Anterior cingulate cortex (tissue), 58 donors: ENCODE data around the gene CCDC201.

ENCODE experiments used
- DNase-seq, 58 donors: peaks; one replicate each; lab custom pipeline; 2025; lab: John Stamatoyannopoulos, UW

CCDC201 gene

DNA sequence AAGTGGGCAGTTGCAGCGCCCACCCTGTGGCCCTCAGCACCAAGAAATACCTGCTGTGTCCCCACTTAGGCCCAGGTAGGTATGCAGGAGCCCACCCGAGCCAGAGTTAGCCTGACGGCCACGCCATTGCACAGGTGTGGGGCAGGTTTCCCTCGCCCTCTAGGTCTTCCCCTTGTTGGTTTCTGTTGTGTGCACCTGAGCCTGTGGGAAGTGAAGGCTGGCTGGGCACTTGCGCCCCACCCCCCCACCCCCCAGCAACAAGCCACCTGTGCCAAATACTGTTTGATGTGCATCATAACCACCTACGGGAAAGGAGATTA is at the start of gene CCDC201:
TSS of gene CCDC201 (minus strand) at position 48 of the 320 bp plus-strand sequence. CDS start 75 bp downstream, outside the sequence.
- DNase-seq, result no peak

- peak in 30 of 58 donors; percentile 6 to 63 (median 26) for DNase-seq
These were observed 49.0 kb upstream of the CCDC201 start for GRCh38 chr7:45921699-45922519.

DNA sequence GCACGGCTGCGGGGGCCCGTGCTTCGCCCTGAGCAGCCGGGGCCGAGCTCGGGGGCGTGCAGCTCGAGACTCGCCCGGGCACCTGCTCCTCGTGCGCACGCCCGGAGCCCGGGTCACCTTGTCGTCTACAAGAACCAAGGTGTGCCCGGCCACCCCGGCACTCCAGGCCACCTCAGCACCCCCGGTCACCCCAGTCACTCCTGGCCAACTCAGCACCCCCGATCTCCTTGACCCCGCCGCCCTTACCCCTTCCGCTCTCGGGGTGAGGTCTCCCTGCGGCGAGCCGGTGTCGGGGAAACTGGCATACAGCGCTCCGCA is 48.5 kb upstream of the CCDC201 start:
- DNase-seq, result no peak

DNA sequence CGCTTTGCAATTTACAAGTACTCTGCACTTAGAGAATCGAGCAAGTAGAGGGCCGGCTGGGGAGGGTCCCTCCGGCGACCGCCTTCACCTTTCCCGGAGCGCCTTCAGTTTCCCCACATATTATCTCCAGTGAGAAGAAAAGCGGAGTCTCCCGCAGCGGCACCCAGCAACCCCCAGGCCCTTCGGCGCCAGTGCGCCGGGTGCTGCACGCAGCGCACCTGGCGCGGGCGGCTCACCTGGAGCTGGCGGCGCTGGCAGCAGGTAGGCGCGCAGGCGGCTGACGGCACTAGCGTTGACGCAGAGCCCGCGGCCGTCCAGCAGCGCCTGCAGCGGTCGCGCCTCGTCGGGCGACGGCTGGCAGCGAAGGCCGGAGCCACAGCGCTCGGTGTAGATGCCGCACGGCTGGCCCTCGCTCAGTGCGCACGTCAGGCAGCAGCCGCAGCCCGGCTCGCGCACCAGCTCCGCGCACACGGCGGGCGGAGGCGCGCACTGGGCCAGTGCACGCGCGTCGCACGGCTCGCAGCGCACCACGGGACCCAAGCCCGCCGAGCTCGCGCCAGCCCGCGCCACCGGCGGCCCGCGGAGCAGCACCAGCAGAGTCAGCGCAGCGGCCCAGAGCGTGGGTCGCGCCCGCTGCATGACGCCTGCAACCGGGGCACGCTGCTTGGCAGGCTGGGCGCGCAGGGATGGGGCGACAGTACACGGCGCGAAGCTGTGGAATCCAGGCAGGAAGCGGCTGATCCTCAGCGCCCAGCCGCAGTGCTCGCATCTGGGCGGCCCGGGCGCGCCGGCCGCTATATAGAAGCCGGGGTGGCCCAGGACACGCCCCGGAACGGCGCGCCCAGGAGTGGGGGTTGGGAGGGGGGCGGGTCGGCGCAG is 47.9 kb upstream of the CCDC201 start, which contains the start of gene IGFBP3:
TSS of gene IGFBP3 (minus strand) at position 771 of the 879 bp plus-strand sequence. CDS start at position 639, 132 bp downstream.
- peak in 21 of 58 donors; percentile 11 to 57 (median 33) for DNase-seq

DNA sequence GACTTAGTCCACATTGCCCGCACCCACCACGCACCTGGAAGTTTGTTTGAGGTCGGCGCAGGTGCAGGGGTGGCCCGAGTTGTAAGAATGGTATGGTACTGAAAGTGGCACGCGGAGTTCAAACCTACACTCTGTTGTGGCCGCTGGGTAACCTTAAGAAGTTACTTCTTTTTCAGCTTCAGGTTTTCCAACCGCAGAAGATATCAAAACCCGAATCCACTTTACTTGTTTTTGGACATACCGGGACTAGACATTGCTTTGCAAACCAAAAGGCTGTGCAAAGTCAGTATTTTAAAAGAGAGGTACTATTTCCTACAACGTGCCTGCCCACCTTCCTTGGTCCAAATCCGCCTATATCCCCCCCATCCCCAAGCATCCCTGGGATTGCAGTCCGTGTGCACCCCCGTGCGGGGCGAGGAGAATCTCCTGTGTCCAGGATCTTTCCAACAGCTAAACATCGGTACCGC is 47.1 kb upstream of the CCDC201 start:
- no peak for DNase-seq

- no peak for DNase-seq
These were observed 46.4 kb upstream of the CCDC201 start for GRCh38 chr7:45919231-45919784.

- DNase-seq, result no peak
These were observed 45.7 kb upstream of the CCDC201 start for GRCh38 chr7:45918556-45918955.

DNA sequence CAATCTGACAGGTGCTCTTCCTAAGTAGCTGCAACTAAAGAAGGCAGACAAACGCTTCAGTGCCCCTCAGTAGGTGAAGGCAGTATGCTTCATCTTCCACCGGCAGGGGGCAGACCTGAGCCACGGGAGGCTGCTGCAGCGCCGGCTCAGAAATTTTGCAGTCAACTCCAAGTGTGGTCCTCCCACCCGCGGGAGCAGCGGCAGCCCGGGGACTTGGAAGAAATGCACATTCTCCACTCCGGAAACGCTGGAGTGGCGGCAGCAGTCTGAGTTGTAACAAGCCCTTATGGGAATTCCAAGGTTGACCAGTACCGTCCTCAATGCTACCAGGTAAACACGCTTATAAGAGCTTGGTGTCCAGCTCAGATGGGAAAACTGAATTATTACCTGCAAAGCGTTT is 44.8 kb upstream of the CCDC201 start:
- peak in 54 of 58 donors; percentile 29 to 86 (median 58) for DNase-seq

- DNase-seq, result no peak
These were observed 44.2 kb upstream of the CCDC201 start for GRCh38 chr7:45917064-45917463.

DNA sequence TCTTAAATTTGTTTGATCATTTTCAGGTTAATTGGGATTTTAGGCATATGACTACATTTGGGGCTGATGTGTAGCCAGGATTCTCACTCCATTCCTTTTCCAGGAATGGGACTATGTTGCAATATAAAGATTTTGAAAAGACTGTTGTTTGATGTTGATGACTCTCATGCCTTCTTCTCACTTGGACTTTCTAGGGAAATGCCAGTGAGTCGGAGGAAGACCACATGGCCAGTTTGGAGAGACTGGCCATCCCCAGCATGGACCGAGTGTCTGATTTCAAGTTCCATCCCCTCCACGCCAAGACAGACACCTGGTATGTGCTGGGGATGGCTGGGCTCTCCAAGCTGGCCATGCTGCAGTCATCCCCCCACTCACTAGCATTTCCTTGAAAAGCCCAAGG is 42.7 kb upstream of the CCDC201 start:
- no peak for DNase-seq

DNA sequence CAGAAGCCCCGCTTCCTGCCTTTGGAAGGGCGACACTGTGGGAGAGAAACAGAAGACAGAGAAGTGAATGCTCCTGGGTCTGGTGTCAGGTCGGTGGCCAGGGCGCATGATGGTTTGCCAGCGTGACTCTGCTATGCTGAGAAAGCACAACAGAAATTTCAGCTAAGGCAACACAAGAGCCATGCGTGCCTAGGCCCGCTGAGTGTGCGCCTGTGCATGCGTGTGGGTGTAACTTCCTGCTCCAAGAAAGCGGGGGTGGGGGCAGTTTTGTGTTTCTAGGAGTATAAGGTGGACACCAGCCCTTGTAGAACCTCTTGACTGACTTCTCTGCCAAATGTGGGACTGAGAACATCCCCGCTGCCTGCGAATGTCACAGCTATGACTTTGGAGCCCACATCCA is 42.0 kb upstream of the CCDC201 start:
- DNase-seq, result no peak

- no peak for DNase-seq
These were observed 40.1 kb upstream of the CCDC201 start for GRCh38 chr7:45912972-45913371.

GRCh38 chr7:45911311-45911710 is 38.4 kb upstream of the CCDC201 start:
- DNase-seq, result no peak

- no peak for DNase-seq
These were observed 38.0 kb upstream of the CCDC201 start for GRCh38 chr7:45910855-45911254.

GRCh38 chr7:45909561-45909960 is 36.7 kb upstream of the CCDC201 start:
- no peak for DNase-seq

DNA sequence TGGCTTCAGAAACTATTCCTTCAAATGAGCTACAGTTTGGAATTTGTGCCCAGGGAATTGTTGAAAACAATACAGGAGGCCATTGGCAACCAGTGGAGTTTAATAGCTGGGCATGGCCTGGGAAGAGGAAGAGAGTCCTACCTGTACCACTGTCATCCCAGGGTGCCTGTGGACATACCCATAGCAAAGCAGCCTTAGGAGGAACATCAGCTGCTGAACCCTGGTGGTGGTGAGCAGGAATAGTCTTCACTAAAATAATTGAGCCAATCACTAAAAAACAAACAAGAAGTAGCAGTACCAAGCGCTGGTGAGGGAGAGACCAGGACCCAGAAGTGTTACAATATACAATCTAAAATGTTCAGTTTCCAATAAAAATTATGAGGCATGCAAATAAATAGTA is 29.9 kb upstream of the CCDC201 start:
- DNase-seq, result no peak

- no peak for DNase-seq
These were observed 28.7 kb upstream of the CCDC201 start for GRCh38 chr7:45901566-45901965.

DNA sequence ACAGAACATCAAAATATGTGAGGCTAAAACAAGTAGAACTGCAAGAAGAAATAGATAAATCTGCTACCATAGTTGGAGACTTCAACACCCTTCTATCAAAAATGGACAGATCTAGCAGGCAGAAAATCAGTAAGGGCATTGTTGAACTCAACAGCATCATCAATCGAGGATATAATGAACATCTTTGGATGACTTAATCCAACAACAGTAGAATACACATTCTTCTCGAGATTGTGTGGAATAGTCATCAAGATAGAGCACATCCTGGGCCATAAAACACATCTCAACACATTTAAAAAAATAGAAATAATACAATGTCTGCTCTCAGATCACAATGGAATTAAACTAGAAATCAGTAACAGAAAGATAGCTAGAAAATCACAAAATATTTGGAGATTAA is 25.3 kb upstream of the CCDC201 start:
- DNase-seq, result no peak

DNA sequence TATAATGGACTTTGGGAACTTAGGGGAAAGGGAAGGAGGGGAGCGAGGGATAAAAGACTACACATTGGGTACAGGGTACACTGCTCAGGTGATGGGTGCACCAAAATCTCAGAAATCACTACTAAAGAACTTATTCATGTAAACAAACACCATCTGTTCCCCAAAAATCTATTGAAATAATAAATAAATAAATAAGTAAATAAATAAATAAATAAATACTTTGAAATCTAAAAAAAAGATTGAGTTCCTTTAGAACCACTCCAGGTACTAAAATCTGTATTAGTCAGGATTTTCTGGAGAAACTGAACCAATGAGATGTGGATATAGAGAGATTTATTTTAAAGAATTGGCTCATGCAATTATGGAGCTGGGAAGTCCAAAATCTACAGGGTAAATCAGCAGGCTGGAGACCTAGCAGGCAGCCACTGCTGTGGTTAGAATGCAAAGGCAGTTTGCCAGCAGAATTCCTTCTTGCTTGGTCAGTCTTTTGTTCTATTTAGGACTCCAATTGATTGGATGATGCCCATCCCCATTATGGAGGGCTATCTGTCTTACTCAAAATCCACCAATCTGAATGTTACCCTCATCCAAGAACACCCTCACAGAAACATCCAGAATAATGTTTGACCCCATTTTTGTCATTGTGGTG is 24.3 kb upstream of the CCDC201 start:
- DNase-seq, result no peak

DNA sequence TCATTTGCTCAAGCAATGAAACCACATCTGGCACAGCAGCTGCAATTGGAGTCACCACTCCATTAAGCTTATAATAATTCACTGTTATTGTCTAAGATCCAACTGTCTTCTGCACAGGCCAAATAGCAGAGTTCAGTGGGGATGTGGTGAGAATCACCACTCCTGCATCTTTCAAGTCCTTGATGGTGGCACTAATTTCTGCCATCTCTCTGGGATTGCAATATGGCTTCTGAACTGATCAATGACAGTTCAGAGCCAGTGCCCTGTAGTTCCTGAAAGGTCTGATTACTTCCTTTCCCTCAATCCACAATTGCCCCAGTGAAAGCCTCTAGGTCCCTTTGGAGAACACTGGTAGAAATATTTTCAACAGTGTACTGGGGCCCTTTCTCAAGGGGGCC is 21.8 kb upstream of the CCDC201 start:
- no peak for DNase-seq
